Astrocyte (in vitro differentiated cells and primary cell): Measurements from ENCODE around the gene POU2F2.

ENCODE experiments used
- EZH2 ChIP-seq: IDR thresholded peaks from 2 replicates; pipeline ENCODE4 v1.6.1; 2012; ENCODE audit warnings: mild to moderate bottlenecking, low read length, inconsistent platforms; ENCODE audit not compliant: insufficient read depth
- TF ChIP-seq, protein P1 (sequence below): IDR thresholded peaks from 2 replicates; pipeline ENCODE4 v1.5.1; 2011; ENCODE audit warnings: low read depth, mild to moderate bottlenecking, inconsistent platforms, low read length, moderate library complexity; ENCODE audit not compliant: insufficient read depth

GRCh38 chr19:42159942-42160341 is 27.7 kb upstream of the POU2F2 start:
- TF ChIP-seq, protein P1, sequence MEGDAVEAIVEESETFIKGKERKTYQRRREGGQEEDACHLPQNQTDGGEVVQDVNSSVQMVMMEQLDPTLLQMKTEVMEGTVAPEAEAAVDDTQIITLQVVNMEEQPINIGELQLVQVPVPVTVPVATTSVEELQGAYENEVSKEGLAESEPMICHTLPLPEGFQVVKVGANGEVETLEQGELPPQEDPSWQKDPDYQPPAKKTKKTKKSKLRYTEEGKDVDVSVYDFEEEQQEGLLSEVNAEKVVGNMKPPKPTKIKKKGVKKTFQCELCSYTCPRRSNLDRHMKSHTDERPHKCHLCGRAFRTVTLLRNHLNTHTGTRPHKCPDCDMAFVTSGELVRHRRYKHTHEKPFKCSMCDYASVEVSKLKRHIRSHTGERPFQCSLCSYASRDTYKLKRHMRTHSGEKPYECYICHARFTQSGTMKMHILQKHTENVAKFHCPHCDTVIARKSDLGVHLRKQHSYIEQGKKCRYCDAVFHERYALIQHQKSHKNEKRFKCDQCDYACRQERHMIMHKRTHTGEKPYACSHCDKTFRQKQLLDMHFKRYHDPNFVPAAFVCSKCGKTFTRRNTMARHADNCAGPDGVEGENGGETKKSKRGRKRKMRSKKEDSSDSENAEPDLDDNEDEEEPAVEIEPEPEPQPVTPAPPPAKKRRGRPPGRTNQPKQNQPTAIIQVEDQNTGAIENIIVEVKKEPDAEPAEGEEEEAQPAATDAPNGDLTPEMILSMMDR = no peak
- no peak for TF ChIP-seq EZH2
